H54 (cell line): ENCODE measurements around the gene TUBB2B.
"Not testable (repeated sequence)": the region's sequence is repeated elsewhere in the genome, so short reads cannot be mapped to it uniquely, and the experiment has no call there.

Source experiments
- DNase-seq: peaks from one replicate; pipeline ENCODE4 v3.0.0; 2011; ENCODE audit warnings: low spot score, mixed read lengths; ENCODE audit not compliant: insufficient read length
- FAIRE-seq: peaks from 3 replicates; lab custom pipeline; 2011; peaks lifted over from hg19 to GRCh38; lab: Jason Lieb, UNC
- POLR2A ChIP-seq: IDR thresholded peaks from 2 replicates; pipeline ENCODE4 v1.6.1; 2011; ENCODE audit warnings: low read depth, mild to moderate bottlenecking, low read length

TUBB2B gene

DNA sequence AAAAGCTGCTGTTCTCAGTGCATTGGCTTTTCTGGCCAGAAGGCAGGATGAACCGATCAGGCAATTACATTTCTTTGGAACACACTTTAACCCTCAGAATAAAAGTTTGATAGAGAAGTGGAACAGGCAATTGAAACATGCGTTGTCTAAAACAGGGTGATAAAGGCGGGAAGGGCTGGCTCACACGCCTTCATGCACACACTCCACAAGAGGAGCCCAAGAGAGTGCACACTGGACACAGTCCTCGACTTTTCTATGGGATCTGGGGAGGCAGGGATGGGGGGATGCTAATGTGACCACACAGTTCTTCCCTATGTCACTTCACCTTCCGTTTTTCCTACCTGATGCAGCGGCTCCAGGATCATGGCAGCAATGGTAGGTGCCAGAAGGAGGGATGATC lies 39.2 kb downstream of the TUBB2B start:
- no peak for FAIRE-seq
- DNase-seq = no peak
- no peak for TF ChIP-seq POLR2A

DNA sequence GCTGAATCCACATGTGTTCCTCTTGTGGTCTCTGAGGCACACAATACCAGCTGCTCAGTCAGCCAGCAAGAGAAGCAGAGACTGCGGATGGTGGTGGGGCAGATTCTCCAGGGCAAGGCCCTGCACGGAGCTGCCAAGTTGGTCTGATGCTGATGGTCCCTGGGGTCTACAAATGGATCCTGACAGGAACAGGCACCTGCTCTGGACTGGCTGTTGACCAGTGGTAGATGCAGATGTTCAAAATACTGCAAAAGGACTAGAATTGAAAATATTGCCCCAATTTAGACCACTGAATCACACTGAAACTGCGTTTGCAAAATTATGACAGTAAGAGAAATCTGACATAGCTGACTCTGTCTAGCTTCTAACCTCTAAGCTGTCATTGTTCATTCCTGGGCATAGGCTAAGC lies 40.5 kb downstream of the TUBB2B start:
- FAIRE-seq = no peak
- DNase-seq = no peak
- no peak for TF ChIP-seq POLR2A

DNA sequence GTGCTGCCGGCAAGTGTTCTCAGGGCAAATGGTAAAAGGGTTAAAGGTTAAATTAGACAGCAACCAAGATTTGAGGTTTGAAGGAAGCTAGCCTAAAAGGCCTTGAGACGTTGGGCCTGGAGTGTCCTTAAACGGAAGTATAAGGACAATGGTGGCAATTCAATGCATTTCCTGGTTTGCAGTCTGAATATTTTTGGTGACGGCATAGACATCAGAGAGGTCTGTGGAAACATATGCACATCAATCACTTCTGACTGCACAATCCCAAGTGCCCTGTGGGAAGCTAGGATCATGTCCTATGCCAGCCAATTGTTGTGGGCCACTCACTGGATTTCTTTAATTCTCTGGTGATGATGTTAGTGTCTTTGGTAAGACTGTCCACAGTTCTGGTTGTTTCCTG lies 44.4 kb downstream of the TUBB2B start:
- DNase-seq (no peak), FAIRE-seq (no peak)
- TF ChIP-seq POLR2A = no peak

DNA sequence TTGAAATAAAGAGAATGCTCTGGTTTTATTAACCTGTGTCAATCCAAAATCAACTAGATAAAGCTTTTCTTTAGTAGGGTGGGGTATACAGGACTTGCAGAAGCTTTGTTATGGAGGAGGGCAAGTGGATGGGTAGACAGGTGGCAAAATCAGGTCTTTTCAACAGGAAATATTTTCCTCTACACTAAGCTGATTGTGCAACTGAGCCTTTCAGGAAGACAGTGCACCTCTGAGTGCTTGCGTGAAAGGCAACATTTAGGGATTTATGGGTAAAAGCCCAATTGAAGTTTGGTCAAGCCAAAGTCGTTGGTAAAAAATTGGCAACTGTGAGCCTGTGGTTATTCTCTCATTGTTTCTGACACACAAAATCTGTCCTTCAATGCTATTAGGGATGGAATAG lies 46.3 kb downstream of the TUBB2B start:
- DNase-seq (no peak), FAIRE-seq (no peak)
- no peak for TF ChIP-seq POLR2A

DNA sequence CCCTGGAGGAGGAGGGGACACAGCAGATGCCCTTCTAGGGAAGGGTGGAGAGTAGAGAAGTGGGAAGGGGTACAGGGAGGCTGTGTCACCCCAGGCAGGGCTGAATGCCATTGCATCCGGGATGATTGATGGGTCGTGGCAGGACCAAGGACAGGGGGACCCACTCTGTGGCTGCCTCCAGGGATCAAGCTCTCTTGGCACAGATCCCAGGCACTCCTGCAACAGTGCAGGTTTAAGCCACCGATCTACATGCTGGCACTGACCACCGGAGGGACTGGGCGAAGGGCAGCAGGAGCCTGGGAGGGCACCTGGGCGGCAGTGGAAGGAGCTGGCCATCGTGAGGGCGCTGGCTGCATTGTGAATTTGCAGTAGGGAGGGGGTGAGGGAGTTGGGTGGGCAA lies 47.5 kb downstream of the TUBB2B start:
- FAIRE-seq, DNase-seq: not testable (repeated sequence)

DNA sequence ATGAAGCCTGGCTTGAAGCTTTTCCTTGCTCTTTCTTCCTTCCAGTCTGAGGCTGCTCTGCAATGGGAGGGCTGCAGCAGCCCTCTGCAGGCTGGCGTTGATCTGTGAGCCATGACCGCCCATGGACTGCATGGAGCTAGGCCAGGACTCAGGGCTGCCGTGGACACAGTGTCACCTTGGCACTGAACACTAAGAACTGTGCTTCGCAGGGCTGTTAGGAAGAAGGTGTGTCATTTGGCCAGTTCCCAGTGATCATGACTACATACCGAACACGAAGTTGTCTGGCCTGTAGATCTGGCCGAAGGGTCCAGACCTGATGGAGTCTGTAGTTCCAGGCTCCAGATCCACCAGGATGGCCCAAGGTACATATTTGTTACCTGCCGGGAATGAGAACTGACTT lies 48.8 kb downstream of the TUBB2B start:
- DNase-seq, FAIRE-seq: not testable (repeated sequence)

DNA sequence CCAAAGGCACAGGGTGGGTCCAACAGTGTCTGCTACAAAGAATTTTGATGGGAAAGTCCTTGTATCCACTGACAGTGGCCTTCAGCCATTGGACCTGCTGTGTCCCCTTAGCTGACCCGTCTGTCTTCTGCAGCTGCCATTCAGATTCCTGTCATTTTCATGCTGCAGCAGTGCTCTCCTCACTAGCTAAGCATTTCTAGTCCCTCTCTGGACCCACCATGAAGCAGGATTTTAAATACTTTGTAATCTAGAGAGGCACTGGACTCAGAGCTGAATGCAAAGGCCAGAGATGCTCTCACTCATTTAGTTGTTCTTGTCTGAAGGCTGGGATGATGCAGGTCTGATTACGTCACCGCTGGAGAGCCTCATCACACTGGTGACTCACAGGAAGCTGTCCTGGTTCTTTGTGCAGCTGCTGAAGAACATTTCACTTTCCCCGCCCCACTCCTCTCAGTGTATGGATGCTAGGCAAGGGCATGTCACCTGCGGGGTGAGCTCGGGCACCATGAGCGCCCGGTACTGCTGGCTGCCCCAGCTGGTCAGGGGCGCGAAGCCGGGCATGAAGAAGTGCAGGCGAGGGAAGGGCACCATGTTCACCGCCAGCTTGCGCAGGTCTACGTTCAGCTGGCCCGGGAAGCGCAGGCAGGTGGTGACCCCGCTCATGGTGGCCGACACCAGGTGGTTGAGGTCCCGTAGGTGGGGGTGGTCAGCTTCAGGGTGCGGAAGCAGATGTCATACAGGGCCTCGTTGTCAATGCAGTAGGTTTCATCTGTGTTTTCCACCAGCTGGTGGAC lies 50.7 kb downstream of the TUBB2B start:
- no peak for TF ChIP-seq POLR2A
- peak; percentile 91 for DNase-seq
- FAIRE-seq = peak; percentile 72

DNA sequence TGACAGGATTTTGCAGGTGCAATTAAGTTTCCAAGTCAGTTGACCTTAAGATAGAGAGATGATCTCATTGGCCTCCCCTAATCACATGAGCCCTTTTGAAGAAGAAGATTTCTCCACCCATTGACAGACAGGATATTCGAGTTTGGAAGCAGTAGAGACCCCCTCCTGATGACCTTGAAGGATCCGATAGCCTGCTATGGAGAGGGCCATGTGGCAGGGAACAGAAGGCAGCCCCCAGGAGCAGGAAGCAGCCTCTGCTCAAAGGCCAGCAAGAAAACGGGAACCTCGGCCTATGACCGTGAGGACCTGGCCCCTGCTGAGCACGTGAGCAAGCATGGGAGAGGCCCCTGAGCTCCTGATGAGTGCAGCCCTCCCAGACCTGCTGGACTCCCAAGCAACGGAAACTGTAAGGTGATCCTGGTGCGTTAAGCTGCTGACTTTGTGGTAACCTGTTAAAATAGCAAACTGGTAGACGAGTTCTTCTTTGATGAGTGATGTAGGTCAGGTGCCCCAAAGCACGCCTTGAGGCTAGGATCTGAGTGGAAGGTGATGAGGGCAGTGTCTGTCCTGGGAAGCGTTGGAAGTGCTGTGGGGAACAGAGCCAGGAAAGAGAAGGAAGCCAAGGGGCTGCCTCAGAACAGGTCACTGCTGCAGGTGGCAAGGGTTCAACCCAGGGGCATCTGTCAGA lies 51.6 kb downstream of the TUBB2B start:
- no peak for FAIRE-seq
- DNase-seq = no peak
- TF ChIP-seq POLR2A = no peak
